Middle frontal gyrus (tissue), 1 donor: Measurements from ENCODE around the gene LAMA4.

Experiments used
- DNase-seq: peaks from one replicate; pipeline ENCODE4 v3.0.0-alpha.2; 2015; ENCODE audit warnings: low spot score; ENCODE audit errors: extremely low spot score

Gene LAMA4

GRCh38 chr6:112274774-112275173 is 20.4 kb upstream of the LAMA4 start:
- peak; percentile 51 for DNase-seq

DNA sequence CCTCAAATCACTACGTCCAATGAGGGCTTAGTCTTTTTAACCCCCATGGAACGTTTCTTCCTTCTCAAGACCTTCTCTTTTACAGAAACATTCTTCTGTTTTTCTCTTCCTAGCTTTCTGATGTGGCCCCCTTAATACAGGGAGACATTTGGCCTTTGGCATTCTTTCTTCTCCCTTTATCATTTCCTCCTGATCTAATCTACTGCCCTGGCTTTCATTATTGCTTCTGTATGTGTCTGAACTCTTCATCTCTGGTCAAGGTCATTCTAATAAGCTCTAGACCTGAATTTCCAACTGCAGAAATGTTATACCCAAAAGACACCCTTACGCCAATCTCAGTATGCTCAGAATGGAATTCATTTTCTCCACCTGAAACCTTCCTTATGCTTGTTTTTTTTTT is 18.4 kb upstream of the LAMA4 start:
- no peak for DNase-seq

GRCh38 chr6:112270756-112271155 is 16.4 kb upstream of the LAMA4 start:
- no peak for DNase-seq

GRCh38 chr6:112269979-112270566 is 15.7 kb upstream of the LAMA4 start:
- DNase-seq: no peak

DNA sequence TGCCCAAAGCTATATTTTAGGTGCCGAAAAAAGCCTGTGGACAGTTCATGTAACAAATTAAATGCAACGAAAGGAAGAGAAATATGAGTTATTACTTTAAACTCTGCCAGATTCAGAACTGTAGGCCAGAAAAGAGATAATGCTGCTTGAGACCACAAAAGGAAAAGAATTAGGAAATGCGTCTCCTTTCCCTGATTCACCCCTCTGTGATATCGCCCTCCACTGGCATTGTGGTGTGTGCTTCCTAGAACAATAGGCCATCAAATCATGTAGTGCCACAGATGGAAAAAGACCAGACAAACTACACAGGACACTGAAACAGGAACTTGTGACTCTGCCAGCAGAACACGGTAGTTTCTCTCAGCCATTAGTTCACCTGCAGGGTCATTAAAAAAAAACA is 14.7 kb upstream of the LAMA4 start:
- DNase-seq: no peak

- DNase-seq: no peak
These were observed 14.3 kb upstream of the LAMA4 start for GRCh38 chr6:112268654-112269053.

- DNase-seq: no peak
These were observed 13.7 kb upstream of the LAMA4 start for GRCh38 chr6:112268019-112268418.

GRCh38 chr6:112266331-112266730 is 12.0 kb upstream of the LAMA4 start:
- no peak for DNase-seq

DNA sequence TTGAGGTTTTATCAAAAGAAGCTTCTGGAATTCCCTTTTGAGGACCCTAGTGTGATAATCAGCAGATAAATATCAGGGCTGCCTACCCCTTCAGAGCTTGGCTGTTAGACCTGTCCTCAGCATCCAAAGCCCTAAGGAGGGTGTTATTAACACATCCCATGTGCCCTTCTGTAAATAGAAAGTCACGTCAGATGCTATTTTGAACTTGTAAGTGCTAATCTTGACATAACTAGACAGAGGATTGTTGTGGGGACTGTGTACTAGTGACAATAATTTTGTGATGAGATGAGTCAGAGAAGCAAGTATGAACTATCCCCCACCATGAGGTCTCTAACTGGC is 4.9 kb upstream of the LAMA4 start:
- DNase-seq: no peak

DNA sequence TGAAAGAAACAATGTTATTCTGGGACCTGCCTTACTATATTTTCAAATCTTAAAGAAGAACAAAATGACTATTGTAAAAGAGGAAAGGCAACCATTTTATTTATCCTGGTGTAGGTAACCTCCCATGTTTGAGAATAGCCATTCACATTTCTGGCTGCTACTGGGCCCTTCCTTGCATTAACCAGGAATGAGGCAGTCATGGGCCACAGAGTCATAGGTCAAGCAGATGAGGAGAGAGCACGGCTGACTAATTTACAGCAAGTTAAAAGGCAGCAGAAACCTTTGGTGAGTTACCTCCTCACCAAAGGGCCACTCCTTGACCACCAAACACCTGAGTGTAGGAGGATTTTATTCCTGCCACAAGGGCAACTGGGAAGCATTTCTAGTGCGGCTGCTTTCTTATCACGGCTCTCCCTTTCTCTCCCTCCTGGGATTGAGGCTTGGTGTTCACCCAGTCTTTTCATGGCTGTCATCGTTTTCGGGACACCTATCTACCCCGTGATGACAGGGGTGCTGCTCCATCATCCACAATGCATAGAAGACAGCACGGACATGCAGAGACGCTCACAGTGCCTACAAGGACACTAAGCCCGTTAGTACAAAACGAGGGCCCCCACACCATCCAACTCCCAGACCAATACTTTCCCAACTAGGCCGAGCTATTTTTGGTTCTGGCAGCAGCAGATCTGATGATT is 4.4 kb upstream of the LAMA4 start:
- DNase-seq: no peak

GRCh38 chr6:112257178-112257855 is 3.0 kb upstream of the LAMA4 start:
- DNase-seq: no peak

- DNase-seq: no peak
These were observed 554 bp upstream of the LAMA4 start for GRCh38 chr6:112254921-112255320.

- no peak for DNase-seq
These were observed 898 bp downstream of the LAMA4 start for GRCh38 chr6:112253498-112253840.

DNA sequence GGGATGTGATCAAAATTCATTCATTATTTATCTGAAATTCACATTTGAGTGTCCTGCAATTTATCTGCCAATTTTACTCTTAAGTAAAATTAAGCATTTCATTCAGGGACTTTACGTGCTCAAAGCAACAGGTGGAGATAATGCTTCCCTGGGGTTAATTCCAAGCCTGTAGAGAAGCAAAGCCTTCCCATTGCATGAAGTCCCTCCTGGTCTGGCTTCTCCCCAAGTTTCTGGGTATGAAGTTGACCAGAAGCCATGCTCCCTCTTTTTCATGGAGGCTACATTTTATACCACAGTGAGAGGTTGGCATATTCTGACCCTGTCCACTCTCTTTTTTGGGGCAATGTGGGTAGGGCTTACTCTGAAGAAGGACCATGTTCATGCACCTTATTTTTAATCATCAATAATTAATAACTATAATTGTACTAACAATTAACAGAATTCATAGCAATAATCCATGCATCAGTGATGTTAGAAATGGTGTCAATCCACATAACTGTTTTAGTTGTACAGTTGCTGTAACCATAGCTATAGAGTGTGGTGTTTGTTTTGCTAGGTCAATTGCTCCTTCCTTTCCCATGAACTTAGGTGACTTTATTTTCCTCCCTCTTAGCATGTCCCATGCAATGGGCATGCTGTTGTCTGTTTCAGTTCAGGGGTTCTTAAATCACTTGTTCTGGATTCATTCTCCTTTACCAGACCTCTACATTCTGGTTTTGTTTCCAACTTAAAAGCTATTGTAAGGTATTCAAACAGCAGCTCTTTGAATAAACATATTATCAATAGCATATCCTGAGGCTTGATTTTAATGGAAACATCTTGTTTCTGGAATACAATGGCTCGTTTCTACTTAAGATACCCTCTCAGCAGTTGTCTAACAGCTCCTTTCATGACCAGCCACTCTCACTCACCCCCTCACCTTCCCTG is 1.5 kb downstream of the LAMA4 start:
- DNase-seq: no peak

GRCh38 chr6:112251171-112251875 is 3.0 kb downstream of the LAMA4 start:
- DNase-seq: no peak

DNA sequence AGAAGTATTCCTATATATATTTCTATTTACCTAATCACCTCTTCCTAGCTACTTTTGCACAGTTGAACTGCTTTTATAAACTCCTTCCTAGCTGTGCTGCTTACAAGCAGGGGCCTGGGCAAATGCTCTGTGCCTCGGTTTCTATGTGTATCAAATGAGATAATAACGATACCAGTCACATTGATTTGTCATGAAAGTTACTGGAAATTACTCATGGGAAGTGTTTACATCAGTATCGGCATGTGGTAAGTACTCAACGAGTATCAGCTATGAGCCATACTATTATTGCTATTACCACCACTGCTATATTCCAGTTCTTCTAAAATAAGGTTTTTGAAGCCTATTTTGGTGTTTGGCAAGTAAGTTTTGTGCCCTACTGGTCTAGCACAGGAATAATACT is 4.9 kb downstream of the LAMA4 start:
- DNase-seq: no peak

DNA sequence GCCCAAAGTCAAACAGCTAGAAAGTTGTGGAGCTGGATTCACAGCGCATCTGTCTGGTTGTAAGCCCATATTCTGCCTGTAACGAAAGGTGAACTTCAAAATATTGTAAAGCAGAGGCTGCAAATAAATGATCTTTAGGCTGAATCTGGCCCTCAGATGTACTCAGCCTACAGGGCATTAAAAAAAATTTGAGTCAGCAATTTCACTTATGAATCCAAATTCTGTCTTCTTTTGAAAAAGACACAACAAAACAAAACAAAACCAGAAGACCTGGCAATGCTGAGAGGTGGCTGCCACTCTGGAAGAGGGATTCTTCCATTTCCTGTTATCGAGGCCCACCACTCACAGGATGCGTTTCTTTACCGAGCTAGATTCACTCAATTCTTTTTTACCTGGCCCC is 7.1 kb downstream of the LAMA4 start:
- no peak for DNase-seq

DNA sequence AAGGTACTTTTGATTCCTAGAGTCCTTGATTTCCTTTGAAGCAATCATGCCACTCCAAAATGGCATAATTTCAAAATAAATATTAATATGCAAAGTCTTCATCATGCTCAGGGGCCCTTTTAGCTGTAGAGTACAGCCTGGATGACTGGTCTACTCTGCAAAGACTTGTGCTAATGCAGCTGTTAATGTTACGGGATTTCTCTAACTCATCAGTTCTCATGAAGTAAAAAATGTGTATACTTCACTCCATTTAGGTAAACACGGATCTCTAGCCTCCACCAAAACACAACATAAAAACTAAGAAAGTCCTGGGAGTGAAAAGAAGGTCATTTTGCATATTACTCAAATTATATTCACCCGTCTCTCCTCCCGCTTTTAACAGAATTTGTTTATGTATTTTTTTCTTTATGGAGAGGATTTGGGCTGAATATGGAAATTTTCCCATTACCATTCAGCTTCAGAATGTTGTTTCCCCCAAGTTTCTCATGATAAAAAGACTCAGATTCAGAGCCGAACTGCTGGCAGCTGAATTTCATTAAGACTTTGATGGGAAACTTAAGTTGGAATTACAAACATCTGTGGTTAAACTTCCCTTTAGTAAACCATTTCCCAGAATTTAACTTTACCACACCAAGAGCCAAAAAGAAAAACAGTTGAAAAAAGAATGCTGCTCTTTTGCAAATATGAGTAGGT is 8.7 kb downstream of the LAMA4 start:
- no peak for DNase-seq

- no peak for DNase-seq
These were observed 10.2 kb downstream of the LAMA4 start for GRCh38 chr6:112243861-112244827.
